ENCODE data around the gene ATAD3C.
"Not testable (repeated sequence)": the region's sequence is repeated elsewhere in the genome, so short reads cannot be mapped to it uniquely, and the experiment has no call there.

DNA sequence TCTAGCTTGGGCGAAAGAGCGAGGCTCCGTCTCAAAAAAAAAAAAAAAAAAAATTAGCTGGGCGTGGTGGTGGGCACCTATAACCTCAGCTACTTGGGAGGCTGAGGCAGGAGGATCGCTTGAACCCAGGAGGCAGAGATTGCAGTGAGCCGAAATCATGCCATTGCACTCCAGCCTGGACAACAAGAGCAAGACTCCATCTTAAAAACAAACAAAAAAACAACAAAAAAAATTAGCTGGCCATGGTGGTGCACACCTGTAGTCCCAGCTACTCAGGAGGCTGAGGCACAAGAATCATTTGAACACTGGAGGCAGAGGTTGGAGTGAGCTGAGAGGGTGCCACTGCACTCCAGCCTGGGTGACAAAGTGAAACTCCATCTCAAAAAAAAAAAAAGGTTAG lies 20.5 kb upstream of the ATAD3C start:
- TF ChIP-seq EP300, POLR2A (IDR thresholded peaks at IDR 0.05): not testable (repeated sequence)
- TF ChIP-seq, protein P1, sequence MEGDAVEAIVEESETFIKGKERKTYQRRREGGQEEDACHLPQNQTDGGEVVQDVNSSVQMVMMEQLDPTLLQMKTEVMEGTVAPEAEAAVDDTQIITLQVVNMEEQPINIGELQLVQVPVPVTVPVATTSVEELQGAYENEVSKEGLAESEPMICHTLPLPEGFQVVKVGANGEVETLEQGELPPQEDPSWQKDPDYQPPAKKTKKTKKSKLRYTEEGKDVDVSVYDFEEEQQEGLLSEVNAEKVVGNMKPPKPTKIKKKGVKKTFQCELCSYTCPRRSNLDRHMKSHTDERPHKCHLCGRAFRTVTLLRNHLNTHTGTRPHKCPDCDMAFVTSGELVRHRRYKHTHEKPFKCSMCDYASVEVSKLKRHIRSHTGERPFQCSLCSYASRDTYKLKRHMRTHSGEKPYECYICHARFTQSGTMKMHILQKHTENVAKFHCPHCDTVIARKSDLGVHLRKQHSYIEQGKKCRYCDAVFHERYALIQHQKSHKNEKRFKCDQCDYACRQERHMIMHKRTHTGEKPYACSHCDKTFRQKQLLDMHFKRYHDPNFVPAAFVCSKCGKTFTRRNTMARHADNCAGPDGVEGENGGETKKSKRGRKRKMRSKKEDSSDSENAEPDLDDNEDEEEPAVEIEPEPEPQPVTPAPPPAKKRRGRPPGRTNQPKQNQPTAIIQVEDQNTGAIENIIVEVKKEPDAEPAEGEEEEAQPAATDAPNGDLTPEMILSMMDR (IDR thresholded peaks at IDR 0.05), result not testable (repeated sequence)
